HG02973 (cell line): ENCODE results near the gene SOX8.
"Not testable (repeated sequence)": the region's sequence is repeated elsewhere in the genome, so short reads cannot be mapped to it uniquely, and the experiment has no call there.

Source experiments
- ATAC-seq: cut with Tn5 transposase; IDR thresholded peaks from one replicate; pipeline ENCODE4 v1.9.1; 2021; ENCODE audit warnings: moderate library complexity; ENCODE audit not compliant: unreplicated experiment

SOX8 gene

DNA sequence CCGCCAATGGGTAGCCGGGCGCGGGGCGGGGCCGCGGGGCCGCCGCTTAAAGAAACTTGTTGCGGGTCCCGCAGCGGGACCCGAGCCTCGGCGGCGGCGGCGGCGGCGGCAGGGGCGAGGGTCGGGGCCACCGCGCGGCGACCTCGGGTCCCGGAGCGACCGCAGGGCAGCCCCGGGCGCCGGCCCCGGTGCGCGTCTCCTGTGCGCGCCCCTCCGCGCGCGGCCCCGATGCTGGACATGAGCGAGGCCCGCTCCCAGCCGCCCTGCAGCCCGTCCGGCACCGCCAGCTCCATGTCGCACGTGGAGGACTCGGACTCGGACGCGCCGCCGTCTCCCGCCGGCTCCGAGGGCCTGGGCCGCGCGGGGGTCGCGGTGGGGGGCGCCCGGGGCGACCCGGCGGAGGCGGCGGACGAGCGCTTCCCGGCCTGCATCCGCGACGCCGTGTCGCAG is at the start of gene SOX8:
SOX8 (plus strand) TSS at position 76 of the 450 bp plus-strand sequence; CDS start at position 229, 153 bp downstream.
- ATAC-seq = no peak

- ATAC-seq = no peak
Observed at GRCh38 chr16:932831-933330, 48.7 kb upstream of the SOX8 start.

DNA sequence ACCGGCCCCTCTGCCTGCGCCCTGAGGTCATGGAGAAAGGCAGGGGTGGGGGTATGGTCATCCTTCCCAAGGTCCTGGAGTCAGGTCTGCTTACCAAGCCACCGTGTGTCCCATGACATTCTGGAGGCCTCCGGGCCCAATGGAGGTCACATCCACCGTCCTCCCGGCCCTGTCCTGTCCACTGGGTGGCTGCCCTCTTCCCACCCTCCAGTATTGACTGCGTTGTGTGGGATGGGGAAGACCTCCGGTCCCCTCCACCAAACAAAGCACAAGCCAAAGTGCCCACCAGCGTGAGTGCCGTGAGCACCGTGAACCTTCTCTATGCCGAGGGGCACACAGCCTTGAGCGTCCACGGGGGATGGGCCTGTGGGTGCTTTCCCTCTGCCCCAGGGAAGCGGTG is 48.0 kb upstream of the SOX8 start:
- no peak for ATAC-seq

GRCh38 chr16:934178-934577 is 47.4 kb upstream of the SOX8 start:
- no peak for ATAC-seq

DNA sequence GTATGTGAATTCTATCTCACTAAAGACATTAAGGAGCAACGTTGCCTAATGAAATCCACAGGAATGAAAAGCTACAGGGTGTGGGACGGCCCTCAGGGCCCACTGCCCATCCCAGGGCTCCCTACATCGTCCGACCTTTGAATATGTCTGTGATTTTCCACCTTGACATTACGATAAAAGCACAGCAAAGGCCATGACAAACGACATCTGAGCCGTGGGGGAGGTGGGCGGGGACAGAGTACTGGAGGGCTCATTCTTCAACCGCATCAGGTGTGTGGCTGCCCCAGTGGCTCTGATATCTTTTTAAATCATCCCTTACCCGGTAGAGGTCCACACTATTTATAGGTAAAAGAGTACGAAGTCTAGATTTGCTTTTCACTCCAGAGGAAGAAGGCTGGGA is 45.9 kb upstream of the SOX8 start:
- ATAC-seq = no peak

GRCh38 chr16:937311-937710 is 44.3 kb upstream of the SOX8 start:
- no peak for ATAC-seq

- ATAC-seq = no peak
Observed at GRCh38 chr16:937723-938122, 43.8 kb upstream of the SOX8 start.

DNA sequence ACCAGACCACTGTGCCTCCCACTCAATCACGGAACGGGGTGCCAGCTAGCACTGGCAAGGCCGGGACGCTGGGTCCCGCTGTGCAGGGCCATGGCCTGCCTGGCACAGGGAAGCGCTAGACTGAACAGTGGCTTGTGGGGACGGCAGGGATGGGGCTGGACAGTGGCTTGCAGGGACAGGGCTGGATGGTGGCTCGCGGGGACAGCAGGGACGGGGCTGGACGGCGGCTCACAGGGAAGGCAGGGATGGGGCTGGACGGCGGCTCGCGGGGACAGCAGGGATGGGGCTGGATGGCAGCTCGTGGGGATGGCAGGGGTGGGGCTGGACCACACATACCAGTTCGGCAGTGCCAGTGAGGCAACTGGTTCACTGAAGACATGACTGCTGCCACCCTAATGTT is 43.4 kb upstream of the SOX8 start:
- ATAC-seq = no peak

- ATAC-seq = no peak
Observed at GRCh38 chr16:938752-939151, 42.8 kb upstream of the SOX8 start.

DNA sequence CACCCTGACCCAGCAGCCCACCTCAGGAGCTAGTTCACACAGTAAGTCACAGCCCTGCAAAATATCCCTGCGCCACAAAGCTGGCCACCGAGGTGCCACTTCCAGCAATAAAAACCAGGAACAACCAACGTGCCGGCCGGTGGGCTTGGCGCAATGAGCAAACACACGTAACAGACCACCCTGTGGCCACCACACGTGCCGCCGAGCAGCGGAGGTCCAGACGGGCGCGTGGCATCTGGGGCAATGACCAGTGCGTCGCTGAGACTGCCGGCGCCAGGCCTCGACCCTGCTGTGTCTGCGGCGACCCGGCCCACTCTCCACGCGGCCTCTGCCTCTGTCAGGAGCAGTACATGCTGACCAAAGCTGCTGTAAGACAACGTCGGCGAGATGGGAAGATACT is 42.3 kb upstream of the SOX8 start:
- ATAC-seq = no peak

- ATAC-seq = no peak
Observed at GRCh38 chr16:939941-940340, 41.6 kb upstream of the SOX8 start.

DNA sequence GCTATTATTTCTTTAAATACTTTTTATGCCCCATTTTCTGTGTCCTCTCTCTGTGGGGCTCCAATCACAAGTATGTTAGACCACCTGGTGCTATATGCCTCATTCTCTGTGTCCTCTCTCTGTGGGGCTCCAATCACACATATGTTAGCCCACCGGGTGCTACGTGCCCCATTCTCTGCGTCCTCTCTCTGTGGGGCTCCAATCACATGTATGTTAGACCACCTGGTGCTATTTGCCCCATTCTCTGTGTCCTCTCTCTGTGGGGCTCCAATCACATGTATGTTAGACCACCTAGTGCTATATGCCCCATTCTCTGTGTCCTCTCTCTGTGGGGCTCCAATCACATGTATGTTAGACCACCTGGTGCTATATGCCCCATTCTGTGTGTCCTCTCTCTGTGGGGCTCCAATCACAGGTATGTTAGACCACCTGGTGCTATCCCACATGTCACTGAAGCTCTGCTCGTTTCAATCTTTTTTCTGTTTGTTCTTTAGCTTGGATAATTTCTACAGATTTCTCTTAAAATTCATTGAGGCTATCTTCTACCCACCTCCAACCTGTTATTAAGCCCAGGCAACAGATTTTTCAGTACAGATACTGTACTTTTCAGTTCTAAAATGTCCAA is 39.0 kb upstream of the SOX8 start:
- ATAC-seq = no peak

DNA sequence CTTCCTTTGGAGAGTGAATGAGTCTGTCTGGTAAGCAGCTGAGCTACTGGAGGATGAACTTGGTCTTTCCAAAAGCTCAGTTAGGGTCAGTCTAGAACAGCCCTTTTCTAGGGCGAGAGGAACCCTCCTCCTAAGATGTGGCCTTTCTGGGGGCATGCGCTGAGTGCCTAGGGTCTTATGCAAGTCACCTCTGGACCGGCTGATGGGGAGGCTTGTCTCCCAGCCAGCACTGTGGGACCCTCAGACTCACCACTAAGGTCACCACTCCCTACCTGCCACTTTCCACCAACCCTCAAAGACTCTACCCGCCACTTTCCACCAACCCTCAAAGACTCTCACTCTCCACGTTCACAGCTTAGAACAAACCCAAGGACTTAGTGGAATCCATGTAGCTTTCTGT is 37.6 kb upstream of the SOX8 start:
- no peak for ATAC-seq

DNA sequence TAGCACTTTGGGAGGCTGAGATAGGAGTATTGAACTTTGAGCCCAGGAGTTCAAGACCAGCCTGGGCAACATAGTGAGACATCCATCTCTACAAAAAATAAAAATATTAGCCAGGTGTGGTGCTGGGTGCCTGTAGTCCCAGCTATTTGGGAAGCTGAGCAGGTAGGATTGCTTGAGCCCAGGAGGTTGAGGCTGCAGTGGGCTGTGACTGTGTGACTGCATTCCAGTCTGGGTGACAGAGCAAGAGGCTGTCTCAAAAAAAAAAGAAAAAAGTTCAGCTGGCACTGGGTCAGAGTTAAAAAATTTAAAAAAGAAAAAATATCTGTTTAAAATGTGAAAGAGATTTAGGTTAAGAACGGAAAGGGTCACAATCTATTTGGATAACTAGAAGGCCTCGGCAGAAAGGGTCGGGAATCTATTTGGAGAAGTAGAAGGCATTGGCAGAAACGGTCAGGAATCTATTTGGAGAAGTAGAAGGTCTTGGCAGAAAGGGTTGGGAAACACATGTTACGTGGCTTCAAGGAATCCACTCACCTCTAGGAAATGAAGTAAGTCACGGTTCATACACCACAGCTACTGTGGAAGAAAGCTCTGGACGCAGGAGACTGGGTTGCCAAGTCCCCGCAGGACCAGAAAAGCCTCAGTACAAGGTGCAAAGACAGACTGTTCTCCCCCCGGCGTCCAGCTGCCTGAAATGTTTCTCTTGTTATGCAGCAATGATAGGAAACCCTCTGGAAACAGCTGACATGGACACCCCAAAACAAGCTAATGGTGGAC is 36.1 kb upstream of the SOX8 start:
- no peak for ATAC-seq

DNA sequence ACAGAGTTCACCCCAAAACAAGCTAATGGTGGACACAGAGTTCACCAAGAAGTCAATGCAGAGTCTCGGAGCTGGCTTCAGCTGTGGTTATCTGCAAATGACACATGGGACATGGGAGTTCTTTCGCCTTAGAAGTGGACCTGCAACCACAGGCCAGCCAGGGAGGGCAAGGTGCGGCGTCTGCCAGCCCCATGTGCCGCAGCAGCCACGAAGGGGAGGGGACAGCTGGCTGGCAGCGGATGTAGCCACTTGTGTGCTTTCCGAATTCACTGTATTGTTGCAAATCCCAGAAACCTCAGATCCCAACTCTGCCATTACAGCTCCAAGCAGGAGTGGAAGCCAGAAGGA is 35.5 kb upstream of the SOX8 start:
- ATAC-seq = no peak

GRCh38 chr16:947255-947921 is 34.2 kb upstream of the SOX8 start:
- ATAC-seq = no peak

GRCh38 chr16:947922-948303 is 33.7 kb upstream of the SOX8 start:
- not testable (repeated sequence) for ATAC-seq

GRCh38 chr16:948767-949166 is 32.8 kb upstream of the SOX8 start:
- not testable (repeated sequence) for ATAC-seq

DNA sequence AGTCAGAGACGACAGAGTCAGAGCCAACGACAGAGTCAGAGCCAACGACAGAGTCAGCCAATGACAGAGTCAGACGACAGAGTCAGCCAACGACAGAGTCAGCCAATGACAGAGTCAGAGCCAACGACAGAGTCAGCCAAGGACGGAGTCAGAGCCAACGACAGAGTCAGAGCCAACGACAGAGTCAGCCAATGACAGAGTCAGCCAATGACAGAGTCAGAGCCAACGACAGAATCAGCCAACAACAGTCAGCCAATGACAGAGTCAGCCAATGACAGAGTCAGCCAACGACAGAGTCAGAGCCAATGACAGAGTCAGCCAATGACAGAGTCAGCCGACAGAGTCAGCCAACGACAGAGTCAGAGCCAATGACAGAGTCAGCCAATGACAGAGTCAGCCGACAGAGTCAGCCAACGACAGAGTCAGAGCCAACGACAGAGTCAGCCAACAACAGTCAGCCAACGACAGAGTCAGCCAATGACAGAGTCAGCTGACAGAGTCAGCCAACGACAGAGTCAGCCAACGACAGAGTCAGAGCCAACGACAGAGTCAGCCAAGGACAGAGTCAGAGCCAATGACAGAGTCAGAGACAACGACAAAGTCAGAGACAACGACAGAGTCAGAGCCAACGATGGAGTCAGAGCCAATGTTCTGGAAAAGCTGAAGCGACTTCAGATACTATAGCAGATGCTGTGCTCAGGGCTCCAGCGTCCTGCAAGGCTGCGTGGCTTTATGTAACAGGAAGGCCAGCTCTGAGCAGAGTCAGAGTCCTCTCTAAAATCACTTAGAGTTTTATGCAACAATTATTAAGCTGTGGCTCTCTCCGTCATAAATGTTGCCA is 30.6 kb upstream of the SOX8 start:
- not testable (repeated sequence) for ATAC-seq

GRCh38 chr16:951660-952301 is 29.8 kb upstream of the SOX8 start:
- ATAC-seq = no peak

DNA sequence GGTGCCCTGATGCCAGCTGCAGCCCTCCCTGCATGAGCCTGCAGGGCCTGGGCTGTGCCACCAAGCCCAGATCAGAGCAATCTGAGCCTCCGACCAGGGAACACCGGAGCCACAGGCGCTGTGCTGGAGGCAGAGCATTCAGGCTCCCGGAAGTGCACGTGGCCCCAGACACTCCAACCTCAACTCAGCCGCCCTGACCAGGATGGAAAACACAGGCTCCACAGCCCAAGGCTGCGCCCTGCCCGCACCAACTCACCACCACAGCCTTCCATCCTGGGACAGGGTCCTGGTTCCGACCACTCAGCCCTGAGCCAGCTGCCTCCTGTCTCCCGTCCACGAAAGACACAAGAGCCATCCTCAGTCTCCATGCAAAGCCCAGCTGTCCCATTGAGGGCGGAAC is 29.2 kb upstream of the SOX8 start:
- ATAC-seq = no peak
